Bronchial epithelial cell (primary cell): ENCODE measurements around the gene UVRAG. TPM values are rescaled to one million over a fixed set of nuclear protein-coding genes. Genes with fewer than 3 reads are reported as not detected.

Experiments used
- DNase-seq: peaks from one replicate; pipeline ENCODE4 v3.0.0-alpha.2; 2010; ENCODE audit warnings: low read depth
- FAIRE-seq: peaks from 2 replicates; lab custom pipeline; 2011; peaks lifted over from hg19 to GRCh38; lab: Jason Lieb, UNC
- H3K27me3 ChIP-seq: 2 replicates; pipeline ENCODE4 v1.5.1; 2011; ENCODE audit warnings: low read length; ENCODE audit not compliant: control insufficient read depth, insufficient read depth
- H3K36me3 ChIP-seq: 2 replicates; pipeline ENCODE4 v1.5.1; 2011; ENCODE audit warnings: low read length; ENCODE audit not compliant: control insufficient read depth, insufficient read depth
- H3K4me3 ChIP-seq: 2 replicates; pipeline ENCODE4 v1.5.1; 2011; ENCODE audit warnings: mild to moderate bottlenecking, low read depth, low read length, control low read depth
- total RNA-seq: library from RNA; depleted of rRNA; stranded (reverse); fragments of >200 nt; gene quantifications from 2 replicates; pipeline ENCODE4 v1.2.1, GENCODE V29; 2014
- TF ChIP-seq, protein P1 (sequence below): IDR thresholded peaks from 2 replicates; pipeline ENCODE4 v1.5.1; 2011; ENCODE audit warnings: mild to moderate bottlenecking, moderate library complexity, low read length, control low read depth, inconsistent platforms; ENCODE audit not compliant: insufficient read depth, severe bottlenecking

UVRAG gene
- total RNA-seq, 1 donor from 2014 or later: 11.1 TPM

GRCh38 chr11:75781831-75782230 lies 33.2 kb upstream of the UVRAG start:
- no peaks in the 10 kb centered on the region for H3K27me3 ChIP-seq
- FAIRE-seq: no peak
- TF ChIP-seq, protein P1, sequence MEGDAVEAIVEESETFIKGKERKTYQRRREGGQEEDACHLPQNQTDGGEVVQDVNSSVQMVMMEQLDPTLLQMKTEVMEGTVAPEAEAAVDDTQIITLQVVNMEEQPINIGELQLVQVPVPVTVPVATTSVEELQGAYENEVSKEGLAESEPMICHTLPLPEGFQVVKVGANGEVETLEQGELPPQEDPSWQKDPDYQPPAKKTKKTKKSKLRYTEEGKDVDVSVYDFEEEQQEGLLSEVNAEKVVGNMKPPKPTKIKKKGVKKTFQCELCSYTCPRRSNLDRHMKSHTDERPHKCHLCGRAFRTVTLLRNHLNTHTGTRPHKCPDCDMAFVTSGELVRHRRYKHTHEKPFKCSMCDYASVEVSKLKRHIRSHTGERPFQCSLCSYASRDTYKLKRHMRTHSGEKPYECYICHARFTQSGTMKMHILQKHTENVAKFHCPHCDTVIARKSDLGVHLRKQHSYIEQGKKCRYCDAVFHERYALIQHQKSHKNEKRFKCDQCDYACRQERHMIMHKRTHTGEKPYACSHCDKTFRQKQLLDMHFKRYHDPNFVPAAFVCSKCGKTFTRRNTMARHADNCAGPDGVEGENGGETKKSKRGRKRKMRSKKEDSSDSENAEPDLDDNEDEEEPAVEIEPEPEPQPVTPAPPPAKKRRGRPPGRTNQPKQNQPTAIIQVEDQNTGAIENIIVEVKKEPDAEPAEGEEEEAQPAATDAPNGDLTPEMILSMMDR: no peak
- peaks cover 2% of the 10 kb centered on the region for H3K36me3 ChIP-seq
- no peak for DNase-seq
- H3K4me3 ChIP-seq: no peak overlapping the region

DNA sequence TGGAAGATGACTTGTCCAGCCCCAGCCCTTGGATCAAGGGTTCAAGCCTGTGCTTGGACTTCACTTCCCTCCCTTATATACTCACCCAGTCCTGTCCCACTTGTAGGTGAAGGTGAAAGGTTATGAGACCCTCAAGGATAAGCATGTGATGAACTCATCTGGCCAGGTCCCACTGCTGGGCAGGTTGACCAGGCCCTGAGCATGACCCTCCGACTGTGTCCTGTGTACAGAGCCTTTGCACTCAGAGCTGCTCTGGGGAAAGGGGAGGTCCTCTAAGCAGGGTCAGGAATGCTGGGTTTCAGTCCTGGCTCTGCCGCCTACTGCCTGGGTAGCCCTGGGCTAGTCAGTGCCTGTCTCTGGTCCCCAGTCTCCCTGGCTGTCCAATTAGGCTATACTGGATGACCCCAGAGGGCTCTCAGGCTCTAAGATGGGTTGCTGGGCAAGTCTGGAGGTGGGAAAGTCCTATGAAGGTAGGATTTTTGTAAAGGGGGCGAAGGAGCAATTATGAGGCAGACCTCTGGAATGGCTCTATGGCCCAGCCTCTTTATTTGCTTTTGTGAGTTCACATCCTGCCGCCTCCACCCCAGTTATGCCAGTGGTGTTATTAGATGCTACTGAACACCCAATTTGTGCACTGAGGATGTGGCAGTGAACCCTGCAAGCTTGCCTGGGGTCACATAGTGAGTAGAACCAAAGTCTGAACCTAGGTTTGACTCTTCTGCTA lies 32.3 kb upstream of the UVRAG start:
- no peak for FAIRE-seq
- Histone ChIP-seq H3K27me3 (no peaks in the 10 kb centered on the region), H3K4me3 (no peak overlapping the region), H3K36me3 (peaks cover 2% of the 10 kb centered on the region)
- DNase-seq: peak; percentile 83
- TF ChIP-seq, protein P1: no peak

GRCh38 chr11:75783416-75784084 lies 31.5 kb upstream of the UVRAG start:
- TF ChIP-seq, protein P1: no peak
- DNase-seq (no peak), FAIRE-seq (no peak)
- H3K27me3 ChIP-seq: no peaks in the 10 kb centered on the region
- H3K4me3 ChIP-seq: no peak overlapping the region
- peaks cover 2% of the 10 kb centered on the region for H3K36me3 ChIP-seq

DNA sequence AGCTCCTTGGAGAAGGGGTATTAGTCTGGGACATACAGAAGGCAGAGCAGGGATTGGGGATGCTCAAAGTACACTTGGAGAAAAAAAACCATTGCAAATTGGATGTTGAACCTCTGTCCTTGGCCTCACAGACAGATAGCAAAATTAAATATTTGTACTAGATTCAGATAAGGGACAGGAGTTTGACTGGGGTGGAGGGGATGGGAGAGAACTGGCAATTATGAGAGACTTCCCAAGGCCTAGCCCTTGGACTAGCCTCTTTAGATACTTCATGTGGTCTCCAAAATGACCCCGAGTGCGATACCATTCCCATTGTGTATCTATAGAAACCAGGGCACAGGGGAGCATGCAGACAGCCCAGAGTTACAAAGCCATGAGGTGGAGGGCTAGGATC lies 30.9 kb upstream of the UVRAG start:
- FAIRE-seq (no peak), DNase-seq (no peak)
- no peaks in the 10 kb centered on the region for H3K27me3 ChIP-seq
- TF ChIP-seq, protein P1: no peak
- H3K36me3 ChIP-seq: peaks cover 2% of the 10 kb centered on the region
- H3K4me3 ChIP-seq: no peak overlapping the region

GRCh38 chr11:75784506-75784905 lies 30.5 kb upstream of the UVRAG start:
- TF ChIP-seq, protein P1: no peak
- H3K4me3 ChIP-seq: no peak overlapping the region
- H3K27me3 ChIP-seq: no peaks in the 10 kb centered on the region
- H3K36me3 ChIP-seq: peaks cover 2% of the 10 kb centered on the region
- no peak for FAIRE-seq
- DNase-seq: no peak
